ENCODE results near the gene NELL1.

- TF ChIP-seq CTCF (conservative IDR thresholded peaks at IDR 0.05 in 1 of 2, IDR thresholded peaks at IDR 0.05 in 1 of 2; ENCODE audit: low read depth in 1 of 2, low read length in 2 of 2) (no peak), EZH2 (IDR thresholded peaks at IDR 0.05; ENCODE audit: low read length, missing control alignments) (no peak)
Measured at GRCh38 chr11:20839231-20839630, 169.8 kb downstream of the NELL1 start.
